HG03039 (cell line): Measurements from ENCODE around the gene MLH3.

Source experiments
- ATAC-seq: cut with Tn5 transposase; IDR thresholded peaks from one replicate; pipeline ENCODE4 v1.9.1; 2021; ENCODE audit warnings: mild to moderate bottlenecking, moderate library complexity; ENCODE audit not compliant: unreplicated experiment

The MLH3 gene

DNA sequence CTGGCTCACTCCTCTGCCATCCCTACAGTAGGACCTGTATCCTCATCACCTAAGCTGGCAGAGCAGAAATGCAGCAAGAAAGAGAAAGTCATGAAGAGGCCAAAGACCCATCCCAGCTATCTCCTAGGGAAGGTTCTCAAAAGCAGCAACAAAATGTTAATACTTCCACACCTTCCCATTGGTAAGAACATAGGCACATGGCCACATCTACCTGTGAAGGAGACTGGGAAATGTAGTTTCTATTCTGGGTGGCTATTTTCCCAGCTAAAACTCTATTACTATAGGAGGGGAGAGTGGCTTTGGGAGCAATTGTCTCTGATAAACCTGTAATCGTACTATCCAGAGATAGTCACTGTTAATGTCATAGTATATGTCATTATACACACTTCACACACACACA, 62.3 kb downstream of the MLH3 start:
- no peak for ATAC-seq

- ATAC-seq = no peak
Measured at GRCh38 chr14:74988131-74988530, 63.1 kb downstream of the MLH3 start.

DNA sequence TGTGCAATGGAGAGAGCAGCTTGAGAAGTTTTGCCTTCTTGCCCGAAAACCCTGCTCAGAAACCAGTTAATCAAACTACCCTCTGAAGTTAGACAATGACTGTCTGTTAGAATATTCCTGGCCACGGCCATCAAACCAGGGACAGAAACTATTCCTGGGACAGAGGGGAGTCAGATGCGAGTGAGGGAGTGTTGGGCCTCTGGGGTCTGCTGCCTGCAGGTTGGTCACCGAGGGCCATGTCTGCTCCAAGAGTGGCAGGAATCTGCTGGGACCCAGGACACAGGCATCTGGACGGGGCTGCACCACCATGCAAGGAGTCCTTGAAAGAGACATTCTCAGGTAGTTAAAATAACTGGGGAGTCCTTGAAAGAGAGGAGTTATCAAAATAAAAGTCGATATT, 65.5 kb downstream of the MLH3 start:
- ATAC-seq = no peak

GRCh38 chr14:74985028-74985310, 66.3 kb downstream of the MLH3 start:
- no peak for ATAC-seq

- no peak for ATAC-seq
Measured at GRCh38 chr14:74984236-74985027, 66.8 kb downstream of the MLH3 start.

DNA sequence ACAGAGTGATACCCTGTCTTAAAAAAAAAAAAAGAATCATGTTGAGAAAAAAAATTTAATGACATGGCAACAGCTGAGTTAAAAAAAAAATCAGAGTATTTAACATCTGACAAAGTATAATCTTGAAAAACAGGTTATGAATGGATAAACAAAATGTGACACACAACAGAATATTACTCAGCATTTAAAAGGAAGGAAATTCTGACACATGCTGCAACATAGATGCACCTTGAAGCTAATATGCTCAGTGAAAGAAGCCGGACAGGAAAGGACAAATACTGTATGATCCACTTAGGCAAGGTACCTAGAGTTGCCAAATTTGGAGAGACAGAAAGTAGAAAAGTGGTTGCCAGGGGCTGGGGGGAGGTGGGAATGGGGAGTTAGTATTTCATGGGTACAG, 67.9 kb downstream of the MLH3 start:
- ATAC-seq = no peak

DNA sequence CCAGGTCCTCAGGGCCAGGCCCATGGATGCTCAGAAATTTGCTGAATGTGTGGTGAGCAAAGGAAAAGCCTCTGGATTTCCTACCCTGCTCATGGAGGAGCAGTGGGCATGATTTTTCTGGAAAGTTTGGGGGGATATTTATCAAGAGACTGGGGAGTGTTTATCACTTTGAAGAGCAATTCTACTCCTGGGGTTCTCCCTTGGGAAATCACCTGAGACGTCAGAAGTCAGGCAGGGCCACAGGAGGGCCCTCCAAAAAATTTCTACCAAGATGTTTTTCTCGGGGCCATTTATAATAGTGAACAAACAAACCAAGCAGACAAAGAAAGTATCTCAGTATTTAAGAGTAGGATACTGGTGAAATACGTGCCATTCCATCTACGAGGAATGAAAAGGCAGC, 68.6 kb downstream of the MLH3 start:
- ATAC-seq = no peak

GRCh38 chr14:74981833-74982232, 69.4 kb downstream of the MLH3 start:
- no peak for ATAC-seq

GRCh38 chr14:74981462-74981782, 69.8 kb downstream of the MLH3 start:
- ATAC-seq = no peak

DNA sequence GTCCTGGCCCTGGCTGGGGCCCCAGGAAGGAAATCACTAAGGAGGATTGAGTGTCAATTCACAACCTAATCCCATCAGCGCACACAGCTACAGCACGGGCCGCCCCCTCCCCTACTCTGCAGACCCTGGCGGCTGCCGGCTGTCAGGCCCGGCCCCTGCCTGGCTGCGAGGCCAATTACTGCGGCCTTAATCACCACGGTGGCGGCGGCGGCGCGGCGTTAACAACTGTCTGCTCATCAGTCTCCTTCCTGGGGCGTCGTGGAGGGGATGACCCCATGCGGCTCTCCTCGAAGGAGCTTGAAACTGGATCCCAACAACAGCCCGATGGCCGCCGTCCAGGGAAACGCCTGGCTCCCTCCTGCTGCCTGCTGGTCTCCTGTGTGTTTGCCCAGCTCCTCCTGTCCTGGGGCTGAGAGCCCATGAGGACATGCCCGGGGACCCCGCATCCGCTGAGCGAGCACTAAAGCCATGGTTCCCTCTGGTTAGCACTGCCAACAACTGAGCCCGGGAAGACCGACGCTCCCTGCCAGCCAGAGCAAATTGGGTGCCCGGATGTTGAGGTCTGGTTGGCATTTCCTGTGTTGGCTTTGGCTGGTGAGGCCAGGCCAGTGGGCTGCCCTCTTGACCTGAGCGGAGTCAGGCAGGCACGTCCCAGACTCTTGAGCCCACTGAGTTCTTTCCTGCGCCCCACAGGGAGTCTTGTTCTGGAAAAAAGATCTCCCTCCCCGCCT, 70.4 kb downstream of the MLH3 start:
- no peak for ATAC-seq

DNA sequence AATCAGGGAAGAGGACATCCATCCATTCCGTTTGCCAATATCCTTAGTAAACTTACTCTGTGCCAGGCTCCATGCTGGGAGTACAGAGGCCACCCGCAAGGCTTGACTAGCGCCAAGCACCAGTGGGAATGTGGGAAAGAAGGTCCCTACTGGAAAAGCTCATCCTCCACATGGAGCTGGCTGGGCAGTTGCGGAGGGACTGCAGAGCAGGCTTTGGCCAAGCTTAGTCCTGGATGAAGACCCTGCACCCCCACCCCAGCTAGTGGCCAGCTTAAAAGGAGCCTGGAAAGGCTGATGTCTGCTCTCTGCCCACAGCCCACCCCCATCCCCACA, 70.9 kb downstream of the MLH3 start:
- ATAC-seq = no peak

- no peak for ATAC-seq
Measured at GRCh38 chr14:74979442-74980397, 71.5 kb downstream of the MLH3 start.

DNA sequence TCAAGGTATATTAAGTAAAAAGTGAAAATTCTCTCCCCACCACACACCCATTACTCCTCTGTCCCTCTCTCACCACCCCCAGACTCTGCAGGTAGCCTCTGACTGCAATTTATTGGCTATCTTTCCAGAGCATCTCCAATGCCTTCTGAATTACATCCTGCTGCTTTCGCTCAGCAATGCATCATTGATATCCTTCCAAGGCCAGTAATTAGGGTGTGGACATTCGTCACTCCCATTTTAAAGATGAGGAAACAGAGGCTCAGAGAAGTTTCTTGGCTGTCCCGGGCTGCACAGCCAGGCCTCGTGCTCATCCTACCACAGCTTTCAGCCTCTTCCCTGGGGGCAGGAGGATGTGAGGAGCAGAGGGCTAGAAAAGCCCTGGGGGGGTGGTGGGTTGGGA, 72.2 kb downstream of the MLH3 start:
- no peak for ATAC-seq

GRCh38 chr14:74978416-74978947, 72.8 kb downstream of the MLH3 start:
- no peak for ATAC-seq

GRCh38 chr14:74977901-74978385, 73.3 kb downstream of the MLH3 start:
- ATAC-seq = no peak

DNA sequence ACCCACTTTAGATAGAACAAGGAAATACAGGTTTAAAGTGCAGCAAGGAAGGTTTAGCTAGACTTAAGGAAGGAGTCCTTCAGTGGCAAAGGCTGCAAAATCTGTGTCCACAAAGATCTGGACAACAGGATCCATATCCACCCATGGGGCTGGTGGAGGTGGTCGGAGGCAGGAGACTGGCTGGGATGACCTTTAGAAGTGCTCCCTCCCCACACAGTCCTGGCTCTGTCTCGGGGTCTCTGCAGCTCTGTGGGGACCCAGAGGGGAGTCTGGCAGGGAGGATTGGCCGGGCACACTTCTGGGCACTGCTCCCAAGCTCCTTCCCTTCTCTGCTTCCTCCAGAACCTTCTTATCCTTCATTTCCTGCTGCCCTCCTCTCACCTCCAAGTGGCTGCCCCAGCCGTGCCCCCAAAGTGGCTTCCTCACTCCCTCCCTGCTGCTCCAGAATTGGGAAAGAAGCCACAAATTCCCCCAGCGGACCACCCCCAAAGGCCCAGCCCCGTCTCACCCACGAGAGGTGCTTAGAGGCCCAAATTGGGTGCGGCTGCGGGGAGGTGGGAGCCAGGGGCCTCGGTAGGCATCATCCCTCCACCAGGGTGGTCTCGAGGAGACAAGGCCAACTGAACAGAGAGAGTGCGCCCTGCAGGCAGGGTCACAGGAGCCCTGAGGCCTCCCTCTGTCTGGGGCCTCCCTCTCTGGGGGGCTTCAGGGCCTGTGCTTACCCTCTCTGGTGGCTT, 73.9 kb downstream of the MLH3 start:
- ATAC-seq = no peak

DNA sequence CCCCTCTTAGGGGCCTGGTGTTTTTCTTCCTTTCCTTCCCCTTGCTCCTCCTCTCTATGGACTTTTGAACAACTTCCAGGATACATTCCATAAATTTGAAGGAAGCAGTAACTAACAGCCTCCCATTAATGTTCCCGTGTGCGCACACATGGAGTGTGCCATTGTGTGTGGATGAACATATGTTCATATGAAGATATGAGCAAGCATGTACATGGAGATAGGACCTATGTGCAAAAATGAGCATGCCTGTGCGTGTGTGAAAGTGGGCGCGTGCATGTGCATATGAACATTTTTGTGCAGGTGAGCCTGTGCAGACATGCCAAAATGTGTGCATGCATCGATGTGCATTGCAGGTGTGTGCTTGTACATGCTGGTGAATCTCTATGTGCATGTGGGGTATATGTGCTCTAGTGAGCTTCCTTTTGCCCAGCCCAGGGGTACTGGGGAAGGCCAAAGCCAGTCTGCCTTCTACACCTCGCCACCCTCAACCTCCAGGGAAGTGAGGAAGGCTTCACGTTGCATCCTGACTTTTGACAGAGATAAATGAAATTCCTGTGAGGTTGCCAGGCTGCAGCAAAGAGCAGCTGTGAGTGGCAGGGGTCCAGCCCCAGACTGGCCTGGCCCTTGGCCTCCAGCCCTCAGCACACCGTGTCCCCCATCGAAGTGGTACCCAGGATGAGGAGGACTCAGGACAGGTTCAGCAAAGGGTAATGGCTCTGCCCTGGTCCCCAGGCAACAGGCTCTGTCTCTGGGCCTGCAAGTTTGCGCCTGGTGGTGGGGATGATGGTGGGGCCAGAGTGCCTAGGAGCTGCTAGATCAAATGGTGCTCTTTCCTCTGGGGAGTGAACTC, 74.8 kb downstream of the MLH3 start:
- ATAC-seq = no peak

DNA sequence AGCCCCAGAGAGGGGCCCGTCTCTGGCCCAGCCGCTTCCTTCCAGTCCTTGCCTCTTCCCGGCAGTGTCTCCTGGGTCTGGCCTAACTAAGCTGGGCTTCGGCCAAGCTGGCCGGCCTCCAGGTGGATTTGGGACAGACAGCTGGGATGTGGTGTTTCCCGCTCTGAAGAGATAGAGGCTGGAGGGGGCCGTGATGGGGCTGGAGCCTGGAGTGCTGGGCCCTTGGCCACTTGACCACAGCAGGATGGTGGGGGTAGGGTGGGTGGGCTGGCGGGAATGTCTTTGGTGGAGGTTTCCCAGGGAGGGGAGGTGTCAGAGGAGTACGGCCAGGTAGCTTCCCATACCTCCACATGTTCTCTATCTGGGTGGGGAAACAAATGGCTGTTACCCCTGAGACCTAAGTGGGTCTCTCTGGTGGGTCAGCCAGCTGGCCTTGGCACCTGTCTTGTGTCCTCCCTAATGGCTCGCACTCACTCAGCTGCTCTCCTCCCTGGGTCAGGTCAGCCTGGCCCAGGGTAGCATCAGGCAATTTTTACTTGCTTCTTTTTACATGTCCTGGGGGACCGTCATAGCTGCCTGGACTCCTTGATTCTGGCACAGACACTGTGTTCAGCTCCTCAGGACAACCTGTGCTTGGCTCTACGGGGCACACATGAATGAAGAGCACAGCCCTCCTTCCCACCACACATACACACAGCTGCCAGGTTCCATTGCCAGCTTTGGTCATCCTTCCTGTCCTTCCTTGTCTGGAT, 76.0 kb downstream of the MLH3 start:
- no peak for ATAC-seq

DNA sequence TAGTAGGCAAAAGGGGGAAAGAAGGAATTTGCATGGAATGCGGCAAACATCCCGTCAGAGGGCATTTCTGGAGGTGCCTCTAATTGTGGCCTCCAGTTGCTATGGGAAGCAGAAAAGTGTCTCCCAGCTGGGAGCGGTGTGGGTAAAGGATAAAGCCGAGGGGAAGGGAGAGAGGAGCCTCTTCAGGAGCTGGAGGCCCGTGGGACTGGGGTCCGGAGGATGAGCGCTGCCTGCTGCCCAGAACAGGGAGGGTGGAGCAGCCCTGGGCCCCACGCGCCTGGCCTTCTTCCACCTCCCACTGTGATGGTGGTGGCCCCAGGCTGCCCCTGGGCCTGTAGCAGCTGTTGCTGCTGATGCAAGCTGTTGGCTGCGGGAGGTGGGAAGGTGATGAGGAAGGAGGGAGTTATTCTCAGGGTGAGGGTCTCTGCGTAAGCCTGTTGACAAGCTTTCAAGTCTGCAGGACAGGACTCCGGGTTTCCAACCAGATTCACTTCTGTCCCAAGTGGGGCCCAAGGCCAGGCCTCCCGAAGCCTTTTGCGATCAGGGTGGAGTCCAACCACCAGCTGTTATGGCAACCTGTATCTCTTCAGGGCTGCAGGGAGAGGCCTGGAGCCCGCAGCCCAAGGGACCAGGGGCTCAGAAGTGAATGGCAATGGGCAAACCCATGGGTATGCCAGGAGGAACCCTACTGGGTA, 76.8 kb downstream of the MLH3 start:
- ATAC-seq = no peak
